Stimulated activated CD4-positive, alpha-beta T cell treated with anti-CD3 and anti-CD28 coated beads, Interleukin-1b, Interleukin-23, amount 100 ng/mL, for 4 hours (primary cell): ENCODE data around the gene CDK17.

ENCODE experiments used
- DNase-seq, 2 donors: peaks; one replicate each; pipeline ENCODE4 v3.0.0-alpha.2; 2020; ENCODE audit warnings: low read depth in 2 of 2

CDK17 gene

DNA sequence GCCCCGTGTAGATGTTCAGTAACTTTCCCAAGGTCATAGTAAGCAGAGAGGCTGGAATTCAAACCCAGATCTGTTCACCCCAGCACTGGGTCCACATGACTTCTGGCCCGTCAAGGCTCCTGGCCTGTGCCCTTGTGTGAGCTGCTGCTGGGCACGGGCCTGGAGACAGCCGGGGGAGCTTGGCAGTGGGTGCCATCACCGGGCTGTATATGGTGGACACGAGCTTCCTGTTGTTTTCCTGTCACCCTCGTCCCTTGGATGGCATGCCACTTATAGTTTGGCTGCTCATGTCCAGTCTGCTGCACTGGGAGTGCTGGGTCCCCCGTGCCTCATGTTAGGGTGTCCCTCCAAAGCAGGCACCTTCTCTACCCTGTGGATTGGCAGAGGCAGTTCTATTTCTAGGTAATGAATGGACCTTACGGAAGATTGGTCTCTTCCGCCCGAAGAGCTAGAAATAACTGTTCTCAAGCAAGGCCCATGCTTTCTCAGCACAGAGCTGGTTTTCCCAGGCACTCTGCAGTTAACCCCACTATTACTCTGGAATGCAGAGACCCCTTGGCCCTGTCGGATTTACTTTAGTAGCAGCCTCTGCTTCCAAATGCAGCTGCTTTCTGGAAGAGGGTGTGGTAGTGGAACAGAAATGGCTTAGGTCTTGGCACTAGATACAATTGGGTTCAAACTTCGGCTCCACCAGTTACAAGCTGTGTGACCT is 161.7 kb downstream of the CDK17 start:
- no peak for DNase-seq

DNA sequence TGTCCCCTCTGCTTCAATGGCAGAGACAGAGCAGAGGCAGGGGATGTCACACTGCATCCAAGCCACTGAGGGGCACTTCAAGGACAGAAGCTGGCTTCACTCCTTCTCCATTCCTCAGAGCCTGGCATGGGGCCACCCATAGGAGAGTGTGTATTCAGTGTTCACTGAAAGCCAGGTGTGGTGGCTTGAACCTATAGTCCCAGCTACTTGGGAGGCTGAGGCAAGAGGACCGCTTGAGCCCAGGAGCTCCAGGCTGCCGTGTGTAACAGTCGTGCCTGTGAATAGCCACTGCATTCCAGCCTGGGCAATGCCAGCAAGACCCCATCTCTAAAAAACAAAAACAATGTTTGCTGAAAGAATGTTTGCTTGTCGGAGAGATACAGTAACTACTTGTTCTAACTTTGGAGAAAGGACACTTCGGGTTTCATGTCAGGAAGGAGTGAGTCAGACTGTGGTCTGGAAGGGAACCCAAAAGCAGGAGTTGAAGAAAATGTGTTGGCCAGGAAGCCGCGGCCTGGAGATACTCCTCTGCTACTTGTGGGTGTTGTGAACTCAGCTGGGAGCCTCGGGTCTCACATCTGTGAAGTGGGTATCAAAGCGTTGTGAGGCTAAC is 162.7 kb downstream of the CDK17 start:
- DNase-seq, result peak in 1 of 2 donors; percentile 25

- no peak for DNase-seq
Measured at GRCh38 chr12:96237035-96237434, 163.2 kb downstream of the CDK17 start.

- DNase-seq, result no peak
Measured at GRCh38 chr12:96236221-96236822, 163.9 kb downstream of the CDK17 start.

DNA sequence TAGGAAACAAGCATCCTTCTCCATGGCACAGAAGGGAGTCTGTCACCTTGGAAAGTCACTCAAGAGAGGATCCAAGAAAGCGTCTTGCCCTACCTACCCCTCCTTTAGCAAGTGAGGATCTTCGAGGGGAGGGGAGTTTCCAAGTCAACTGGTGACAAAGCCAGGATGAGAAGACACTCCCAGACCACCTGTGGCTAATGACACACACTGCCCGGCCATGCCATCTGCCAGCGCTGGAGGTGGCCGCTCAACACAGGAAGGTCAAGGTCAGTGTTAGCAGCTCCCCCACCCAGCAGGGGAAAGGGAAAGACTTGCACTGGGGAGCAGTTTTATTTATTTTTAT is 164.8 kb downstream of the CDK17 start:
- no peak for DNase-seq

GRCh38 chr12:96234591-96235483 is 165.4 kb downstream of the CDK17 start:
- DNase-seq, result no peak

DNA sequence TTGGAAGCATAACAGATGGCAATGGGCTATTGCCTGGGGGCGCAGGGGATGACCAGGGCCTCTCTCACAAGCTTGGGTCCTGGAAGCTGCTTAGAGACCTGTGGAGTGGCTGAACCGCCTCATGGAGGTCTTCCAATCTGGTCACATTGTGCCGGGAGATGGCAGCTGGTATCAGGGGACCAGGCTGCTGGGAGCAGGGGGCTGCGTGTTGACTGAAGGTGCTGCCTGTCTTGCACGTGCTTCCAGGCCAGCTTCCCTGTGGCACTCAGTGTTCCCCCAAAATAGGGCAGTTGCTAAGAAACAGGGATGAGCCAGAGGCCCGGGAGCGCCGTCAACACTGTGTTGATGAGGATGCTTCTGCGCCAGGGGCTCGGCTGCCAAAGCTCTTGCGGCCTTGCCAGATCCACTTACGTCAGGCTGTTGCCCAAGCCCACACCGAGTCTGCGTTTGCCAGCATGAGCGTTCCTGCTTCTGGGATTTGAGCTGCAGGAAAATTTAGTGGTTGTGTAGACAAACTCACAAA is 166.2 kb downstream of the CDK17 start:
- no peak for DNase-seq

DNA sequence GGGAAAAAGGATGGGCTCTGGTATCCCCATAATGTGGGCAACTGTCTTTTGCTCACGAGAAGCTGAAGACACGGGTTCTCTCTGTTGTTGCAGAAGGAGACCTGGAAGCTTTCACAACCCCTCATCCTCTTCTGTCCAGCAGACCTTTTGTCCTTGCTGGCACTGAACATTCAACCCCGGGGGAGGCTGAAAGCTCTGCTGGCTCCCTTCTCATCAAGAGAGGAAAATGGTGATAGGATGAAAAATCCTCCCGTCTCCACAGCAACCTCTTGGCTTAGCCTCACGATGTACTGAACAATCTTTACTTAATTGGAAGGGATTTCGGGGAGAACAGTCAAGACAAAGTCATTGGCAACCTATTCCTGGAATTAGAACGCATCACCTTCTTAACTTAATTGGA is 167.1 kb downstream of the CDK17 start:
- DNase-seq, result no peak

- DNase-seq, result no peak
Measured at GRCh38 chr12:96230646-96231045, 169.6 kb downstream of the CDK17 start.

- DNase-seq, result no peak
Measured at GRCh38 chr12:96228566-96229248, 171.5 kb downstream of the CDK17 start.
